CD4-positive, alpha-beta T cell treated with Interleukin-12 subunit alpha and Interleukin-12 subunit beta, for 1 hour (primary cell): ENCODE measurements around the gene KRTAP23-1.

Experiments
- DNase-seq: peaks from one replicate; pipeline ENCODE4 v3.0.0-alpha.2; 2020

Gene KRTAP23-1, protein sequence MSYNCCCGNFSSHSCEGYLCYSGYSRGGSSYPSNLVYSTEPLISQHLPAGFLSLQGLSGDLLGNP

DNA sequence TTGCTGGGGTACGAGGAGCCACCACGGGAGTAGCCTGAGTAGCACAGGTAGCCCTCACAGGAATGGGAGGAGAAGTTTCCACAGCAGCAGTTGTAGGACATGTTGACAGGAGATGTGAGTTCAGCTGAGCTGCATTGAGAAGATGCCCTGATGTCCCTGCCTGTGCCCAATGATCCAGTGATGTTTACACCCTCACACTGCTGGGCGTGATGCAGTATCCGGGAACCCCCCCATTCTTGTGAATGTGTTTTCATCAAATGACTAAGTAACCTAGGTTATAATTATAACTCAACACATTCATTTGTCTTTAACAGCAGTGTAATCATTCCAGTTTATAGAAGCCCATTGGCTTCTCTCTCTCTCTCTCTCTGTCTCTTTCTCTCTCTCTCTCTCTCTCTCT, at the start of gene KRTAP23-1:
Gene KRTAP23-1 (minus strand): TSS at position 101 of the 400 bp plus-strand sequence. CDS start 0 bp downstream, at position 101.
- no peak for DNase-seq

DNA sequence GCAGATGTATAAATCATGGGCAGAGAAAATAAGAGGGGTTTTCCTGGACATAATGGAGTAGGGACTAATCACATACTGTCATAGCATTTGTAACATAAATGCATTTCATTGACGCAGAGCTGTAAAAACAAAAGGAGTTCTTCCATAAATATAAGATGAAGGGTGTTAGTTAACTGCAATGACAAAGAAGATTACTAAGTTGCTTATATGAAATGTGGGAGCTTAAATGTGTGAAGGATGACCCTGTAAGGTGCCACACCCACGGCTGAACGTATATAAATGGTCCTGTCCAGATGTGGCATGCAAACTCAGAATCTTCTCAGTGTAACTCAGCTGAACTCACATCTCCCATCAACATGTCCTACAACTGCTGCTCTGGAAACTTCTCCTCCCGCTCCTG, 47.3 kb upstream of the KRTAP23-1 start, which contains the start of gene KRTAP13-1:
Gene KRTAP13-1 (plus strand): TSS at position 301 of the 400 bp plus-strand sequence. CDS start 56 bp downstream, at position 357.
- no peak for DNase-seq

DNA sequence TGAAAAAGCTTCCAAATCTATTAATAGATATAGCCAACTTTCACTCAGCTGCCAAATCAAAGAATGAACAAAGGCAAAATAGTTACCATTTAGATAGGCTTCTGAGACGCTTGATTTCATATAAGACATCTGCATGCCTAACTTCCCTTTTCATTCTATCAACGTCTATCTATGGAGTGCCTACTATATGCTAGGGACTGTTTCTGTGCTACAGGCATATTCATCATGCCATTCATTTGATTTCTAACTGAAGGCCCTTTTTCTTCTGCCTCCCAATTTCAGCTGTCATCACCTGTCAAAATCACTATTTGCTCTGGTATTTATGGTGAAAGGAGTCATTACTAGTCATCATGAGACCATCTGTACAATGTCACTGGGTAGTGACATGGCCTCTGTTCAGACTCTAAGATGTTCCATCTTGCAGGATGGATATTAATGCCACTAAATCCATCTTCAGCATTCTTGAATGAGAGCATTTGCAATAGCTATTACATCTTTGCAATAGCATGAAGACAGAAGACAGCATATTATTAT, 43.2 kb upstream of the KRTAP23-1 start:
- no peak for DNase-seq

DNA sequence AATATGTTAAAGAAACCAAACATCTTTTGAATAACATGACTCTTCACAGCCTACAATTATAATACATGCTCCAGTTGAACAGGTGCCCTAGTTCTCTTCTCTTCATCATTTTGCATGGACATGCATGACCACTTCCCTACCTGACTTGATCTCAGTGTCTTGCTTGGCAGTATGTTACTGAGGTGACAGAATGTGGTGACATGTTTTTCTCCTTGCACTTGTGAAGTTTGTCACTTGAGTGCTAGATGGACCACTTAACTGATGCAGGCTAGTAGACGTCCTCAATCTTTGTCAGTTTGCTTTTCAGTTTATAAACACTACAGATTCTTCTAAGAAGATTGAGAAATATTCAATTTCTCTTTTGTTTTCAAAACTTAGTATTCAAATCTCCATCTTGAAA, 33.8 kb upstream of the KRTAP23-1 start:
- DNase-seq, result no peak

DNA sequence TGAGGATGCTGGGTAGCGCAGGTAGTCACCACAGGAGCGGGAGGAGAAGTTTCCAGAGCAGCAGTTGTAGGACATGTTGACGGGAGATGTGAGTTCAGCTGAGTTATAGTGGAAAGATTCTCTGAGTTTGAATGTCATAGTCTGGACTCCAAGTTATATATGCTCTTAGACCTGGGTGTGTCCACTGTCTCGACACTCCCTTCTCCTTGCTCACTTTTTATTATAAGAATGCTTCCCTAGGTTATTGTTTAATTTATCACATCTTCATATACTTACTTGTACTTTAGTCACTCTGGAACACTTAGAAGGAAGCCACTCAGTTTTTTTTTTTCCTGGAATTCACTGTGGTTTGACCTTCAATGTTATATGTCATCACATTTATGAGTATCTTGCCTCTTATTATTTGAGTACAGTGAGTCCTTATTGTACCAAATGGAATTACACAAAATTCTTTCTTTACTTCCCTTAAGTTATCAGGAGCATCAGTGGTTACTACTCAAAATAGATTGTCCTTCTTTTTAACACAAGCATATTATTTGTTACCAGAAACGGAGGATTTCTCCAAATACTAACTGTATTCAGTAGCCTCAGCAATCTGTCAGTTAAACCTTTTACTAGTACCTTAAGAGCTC, 23.8 kb upstream of the KRTAP23-1 start, which contains the start of gene KRTAP13-2:
Gene KRTAP13-2 (minus strand): TSS at position 133 of the 632 bp plus-strand sequence. CDS start 58 bp downstream, at position 75.
- DNase-seq, result no peak

DNA sequence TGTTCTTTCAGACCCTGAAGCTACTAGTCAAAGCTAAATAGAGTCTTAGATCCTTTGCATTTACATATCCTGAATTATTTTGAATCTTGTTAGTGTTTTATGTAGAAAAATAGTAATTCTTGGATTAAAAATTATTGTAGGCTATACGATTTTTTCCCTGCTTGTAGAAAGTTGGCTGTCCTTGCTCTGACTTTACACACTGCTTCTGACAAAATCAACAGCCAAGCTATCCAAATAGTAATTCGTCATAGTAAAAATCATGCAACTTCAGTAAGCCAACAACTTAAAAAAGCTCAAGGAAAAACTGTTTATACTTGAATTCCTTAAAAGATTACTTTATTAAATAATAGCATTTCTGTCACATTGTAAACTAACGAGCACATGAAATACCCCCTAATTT, 7.5 kb upstream of the KRTAP23-1 start:
- DNase-seq, result no peak

DNA sequence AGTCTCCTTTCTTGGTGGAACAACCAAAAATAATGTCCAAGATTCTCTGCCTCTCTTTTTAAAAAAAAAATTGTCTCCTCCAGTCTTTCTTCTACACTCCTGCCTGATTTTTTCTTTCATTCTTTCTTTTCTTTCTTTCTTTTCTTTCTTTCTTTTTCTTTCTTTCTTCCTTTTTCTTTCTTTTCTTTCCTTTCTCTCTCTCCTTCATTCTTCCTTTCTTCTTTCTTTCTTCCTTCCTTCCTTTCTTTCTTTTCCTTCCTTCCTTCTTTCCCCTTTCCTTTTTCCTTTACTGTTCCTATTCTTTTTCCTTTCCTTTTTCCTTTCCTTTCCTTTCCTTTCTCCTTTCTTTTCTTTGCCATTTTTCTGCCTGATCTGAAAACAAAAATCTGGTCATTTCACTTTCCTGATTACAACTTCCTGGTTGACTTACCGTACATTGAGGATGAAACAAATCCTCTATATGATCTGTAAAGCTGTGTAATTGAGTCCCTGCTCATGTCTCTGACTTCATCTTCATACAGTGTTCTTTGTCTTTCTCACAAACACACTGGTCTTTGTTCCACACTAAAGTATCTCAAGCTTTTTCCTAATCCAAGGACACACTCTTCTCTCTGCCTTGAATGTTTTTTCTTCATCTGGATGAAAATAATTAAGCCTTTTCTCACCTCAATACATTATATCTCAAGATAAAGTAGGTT, 6.1 kb upstream of the KRTAP23-1 start:
- no peak for DNase-seq

DNA sequence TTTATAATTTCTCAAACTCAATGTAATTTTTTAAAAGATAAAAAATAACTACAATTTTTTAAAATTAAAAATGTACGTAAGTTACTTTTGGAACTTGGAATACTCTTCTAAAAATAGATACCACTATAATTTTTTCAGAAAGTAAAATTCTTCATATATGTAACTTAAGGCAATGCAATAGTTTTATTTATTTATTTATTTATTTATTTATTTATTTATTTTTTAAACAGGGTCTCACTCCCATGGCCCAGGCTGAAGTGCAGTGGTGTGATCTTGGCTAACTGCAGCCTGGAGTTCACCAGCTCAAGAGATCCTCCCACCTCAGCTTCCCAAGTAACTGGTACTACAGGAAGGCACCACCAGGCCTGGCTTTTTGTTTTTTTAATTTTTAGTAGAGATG, 3.1 kb upstream of the KRTAP23-1 start:
- DNase-seq, result no peak

DNA sequence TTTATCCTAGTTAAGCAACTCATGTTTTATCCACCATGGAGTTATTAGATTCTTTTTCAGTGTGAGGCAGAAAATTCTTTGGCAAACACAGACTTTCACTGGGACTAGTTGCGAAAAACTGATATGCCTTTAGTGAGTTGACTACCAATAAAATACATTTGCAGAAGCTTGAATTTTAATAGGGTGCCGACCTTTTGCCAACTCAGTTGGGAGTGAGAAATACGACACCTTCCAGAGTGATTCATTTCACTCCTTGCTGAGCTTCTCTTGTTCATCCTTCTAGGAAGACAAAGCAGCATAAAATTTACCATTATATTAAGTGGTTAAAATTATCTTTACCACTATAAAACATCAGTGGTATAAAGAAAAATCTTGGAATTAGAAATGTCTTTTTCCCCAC, 1.2 kb upstream of the KRTAP23-1 start:
- DNase-seq, result no peak

DNA sequence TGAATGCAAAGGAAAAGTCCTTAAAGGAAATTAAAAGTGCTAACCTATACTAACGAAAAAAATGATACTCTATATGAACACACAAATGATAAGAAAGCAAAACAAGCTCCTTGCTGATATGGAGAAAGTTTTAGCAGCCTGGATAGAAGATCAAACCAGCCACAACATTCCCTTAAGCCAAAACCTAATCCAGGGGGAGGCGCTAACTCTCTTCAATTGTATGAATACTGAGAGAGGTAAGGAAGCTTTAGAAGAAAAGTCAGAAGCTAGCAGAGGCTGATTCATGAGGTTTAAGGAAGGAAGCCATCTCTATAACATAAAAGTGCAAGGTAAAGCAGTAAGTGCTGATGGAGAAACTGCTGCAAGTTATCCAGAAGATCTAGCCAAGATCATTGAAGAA, 3.4 kb downstream of the KRTAP23-1 start:
- no peak for DNase-seq

DNA sequence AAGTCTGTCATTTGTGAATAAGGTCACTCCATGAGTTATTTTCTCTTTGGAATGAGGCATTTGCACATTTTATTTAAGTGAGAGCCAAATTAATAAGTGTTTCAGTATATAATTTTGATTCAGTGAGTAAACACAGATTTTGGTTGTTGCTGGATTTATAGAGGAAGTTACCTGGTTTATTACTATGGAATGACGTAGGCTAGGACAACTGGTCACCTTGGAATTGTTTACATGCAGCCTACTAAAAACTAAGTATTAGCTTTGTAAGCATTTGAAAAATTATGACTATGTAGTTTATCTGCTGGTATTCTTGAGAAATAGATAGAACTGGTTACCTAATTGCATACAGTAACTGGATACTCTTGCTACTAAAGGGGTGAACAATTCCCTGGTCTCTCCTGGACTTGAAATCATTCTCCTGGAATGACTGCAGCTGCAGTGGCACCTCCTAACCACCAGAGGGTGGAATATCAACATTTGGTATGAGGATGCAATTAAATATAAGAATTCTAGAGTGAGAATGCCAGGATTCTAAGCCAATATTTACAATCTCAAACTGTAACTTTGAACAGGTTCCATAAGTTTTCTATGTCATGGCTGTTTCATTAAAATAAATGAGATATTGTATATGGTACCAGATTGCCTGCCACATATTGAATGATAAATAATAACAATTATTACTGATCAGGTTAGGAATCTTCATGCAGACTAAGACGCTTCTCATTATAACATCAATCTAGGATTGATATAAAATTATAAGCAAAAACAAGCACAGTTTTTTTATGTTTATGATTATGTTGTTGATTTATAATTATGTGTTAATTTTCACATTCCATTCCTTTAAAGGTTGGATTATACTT, 7.5 kb downstream of the KRTAP23-1 start:
- DNase-seq, result peak; percentile 22

DNA sequence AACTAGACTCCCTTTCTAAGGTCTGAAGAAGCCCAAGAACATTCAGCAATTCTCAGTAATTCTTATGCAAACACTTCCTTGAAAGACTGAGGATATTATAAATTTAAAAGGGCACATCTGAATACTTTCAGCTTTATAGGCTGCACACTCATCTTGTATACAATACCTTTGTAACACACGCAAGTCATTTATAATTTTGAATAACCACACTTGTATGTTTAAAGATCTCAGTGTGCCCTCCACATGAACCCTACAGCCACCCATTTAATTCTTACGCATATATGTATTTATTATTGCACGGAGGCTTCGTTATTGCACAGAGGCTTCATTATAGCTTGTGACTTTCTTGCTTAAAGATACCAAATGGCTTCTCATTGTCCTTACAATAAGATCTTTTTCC, 9.7 kb downstream of the KRTAP23-1 start:
- no peak for DNase-seq

DNA sequence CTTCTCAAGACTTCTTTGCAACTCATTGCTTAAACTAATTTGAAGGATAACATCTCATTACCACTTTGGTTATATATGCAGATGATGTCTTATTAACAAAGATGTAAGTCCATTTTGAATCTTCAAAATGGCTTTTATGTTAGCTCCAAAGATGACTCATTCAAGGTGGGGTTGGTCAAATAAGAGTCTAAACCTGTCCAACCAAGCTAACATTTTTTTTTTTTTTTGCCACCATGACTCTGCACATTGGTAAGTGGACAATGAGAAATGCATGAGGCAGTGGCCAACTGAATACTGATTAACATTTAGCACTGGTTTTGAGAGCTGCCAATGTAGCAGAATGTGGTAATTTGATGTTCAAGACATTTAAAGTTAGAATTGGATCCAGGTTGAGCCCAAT, 10.6 kb downstream of the KRTAP23-1 start:
- no peak for DNase-seq

DNA sequence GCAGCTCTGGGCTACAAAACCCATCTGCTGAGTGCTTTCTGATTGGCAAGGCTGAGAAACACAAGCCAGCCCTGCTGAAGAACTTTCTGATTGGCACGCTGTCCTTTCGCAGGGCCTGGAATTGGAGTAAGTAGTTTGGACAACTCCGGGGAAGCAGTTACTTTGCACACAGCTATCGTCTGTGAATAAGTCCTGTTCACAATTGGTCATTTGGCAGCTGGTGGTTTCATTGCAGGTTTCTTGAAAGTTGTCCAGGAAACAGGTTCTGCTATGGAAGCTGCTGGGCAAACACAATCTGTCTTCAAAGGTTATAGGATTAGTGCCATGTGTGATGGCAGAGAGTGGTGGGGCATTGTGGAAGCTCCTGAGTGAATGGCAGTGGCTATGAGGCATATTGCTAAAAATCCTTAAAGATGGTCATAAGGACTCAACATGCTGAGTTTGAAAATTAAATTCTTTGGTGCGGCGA, 11.1 kb downstream of the KRTAP23-1 start, which contains the start of gene KRTAP27-1:
Gene KRTAP27-1 (minus strand): TSS at position 419 of the 469 bp plus-strand sequence. CDS start 26 bp downstream, at position 393.
- DNase-seq, result no peak

DNA sequence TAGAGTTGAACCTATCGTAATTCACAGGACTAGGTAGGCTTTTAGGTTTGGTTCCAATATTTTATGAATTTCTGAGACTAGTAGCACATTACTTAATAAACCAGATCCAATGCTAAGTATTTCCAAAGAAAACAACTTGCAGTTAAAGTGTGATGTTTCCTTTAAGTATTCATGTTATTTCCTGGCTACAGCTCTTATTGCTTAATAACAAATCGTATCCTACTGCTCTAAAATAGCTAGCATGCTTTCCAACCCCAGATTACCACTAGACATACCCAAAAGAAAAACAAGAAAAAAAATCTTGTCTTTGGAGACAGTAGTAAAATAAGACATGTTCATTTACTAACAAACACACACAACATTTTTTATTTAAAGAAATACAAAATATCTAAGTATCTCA, 11.8 kb downstream of the KRTAP23-1 start:
- no peak for DNase-seq

DNA sequence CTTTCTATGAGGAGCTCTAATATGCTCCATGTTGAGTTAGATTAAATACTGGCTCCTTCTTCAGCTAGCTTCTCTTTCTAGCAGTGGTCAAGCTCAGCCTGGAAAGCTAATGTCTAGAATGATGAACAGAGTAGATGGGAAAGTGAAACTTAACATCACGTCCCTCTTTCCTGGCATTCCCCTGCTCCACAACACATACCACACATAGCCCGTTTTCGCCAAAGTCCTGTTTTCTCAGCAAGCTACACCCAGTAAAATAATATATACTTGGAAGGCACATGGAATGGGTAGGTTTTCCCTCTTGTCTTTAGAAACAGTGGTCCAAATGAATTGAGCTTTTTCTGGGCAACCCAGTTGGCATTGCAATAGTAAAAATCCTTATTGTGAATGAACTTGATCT, 14.7 kb downstream of the KRTAP23-1 start:
- no peak for DNase-seq

DNA sequence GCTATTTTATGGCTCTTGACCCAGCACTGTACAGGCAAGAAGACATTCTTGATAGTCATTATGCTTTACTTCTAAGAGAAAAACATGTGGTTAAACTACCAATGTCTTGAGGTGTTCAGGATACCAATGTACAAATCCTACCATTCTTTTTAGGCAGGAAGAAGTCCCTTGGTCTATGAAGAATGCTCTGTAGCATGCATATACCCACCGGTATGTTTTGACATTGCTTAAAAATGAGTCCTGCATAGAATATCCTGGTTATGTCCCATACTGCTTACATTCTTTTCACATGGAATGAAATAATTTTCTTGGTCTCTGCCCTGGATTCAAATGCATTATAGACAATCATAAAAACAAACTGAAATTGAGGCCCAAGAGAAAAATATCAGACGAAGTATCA, 15.7 kb downstream of the KRTAP23-1 start:
- DNase-seq, result no peak

DNA sequence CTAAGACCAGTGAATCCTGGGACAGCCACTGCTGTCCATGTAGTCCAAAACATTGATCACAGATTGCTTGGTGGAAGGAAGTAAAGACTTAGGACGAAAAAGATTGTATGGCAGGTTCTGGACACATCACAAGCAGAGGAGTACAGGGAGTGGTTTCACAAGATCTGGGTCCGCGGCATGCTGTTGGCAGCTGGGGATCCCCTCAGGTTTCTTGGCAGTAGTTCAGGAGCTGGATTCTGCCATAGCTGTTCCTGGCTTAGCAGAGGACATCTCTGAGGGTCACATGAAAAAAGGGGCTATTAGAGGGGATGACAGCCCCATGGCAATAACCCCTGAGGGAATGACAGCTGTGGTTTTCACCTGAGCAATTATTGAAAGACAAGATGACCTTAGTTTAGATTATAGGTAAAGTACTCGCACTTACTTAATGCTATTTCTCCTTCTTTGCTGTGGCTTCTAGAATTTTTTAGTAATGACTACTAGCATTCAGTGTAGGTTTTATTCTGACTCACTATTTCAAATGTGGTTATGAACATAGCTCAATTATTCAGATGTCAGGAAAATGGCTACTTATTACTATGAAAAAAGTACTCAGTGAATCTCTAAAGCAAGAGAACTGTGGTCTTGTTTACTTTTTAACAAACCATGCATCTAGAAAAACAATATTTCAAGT, 19.1 kb downstream of the KRTAP23-1 start:
- no peak for DNase-seq

DNA sequence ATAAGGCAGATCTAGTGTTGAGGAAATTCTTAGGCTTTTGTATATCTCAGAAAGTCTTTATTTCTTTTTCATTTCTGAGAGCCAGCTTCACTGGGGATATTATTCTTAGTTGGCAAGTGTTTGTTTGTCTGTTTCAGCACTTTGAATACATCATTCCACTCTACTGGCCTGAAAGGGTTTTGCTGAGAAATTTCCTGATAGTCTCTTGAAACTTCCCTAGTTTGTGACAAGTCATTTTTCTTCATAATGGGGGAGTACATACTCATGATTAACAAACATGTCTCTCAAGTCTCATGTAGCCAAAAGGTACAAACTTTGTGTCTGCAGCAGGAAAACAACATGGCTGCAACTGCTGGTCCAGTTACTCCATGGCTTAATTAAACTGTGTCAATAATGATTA, 22.0 kb downstream of the KRTAP23-1 start:
- no peak for DNase-seq

DNA sequence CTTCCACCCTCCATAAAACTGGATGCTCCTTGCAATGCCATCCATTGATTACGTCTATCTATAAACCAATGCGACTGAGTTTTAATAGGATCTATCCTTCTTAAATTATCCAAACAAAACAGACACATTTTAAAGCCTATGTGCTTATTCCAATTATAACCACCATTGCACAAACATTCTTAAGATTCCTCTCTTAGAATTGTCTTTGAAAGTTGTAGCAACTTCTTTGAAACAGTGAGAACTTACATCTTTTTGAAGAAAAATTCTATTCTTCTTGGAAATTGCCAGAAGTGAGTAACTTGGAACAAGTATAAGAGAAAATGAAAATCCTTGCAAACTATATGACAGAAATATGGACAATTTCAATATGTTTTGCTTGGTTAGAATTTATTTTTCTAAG, 28.2 kb downstream of the KRTAP23-1 start, which contains the start of gene KRTAP26-1:
Gene KRTAP26-1 (minus strand): TSS at position 101 of the 400 bp plus-strand sequence. CDS start 280 bp downstream, outside the sequence.
- DNase-seq, result no peak

DNA sequence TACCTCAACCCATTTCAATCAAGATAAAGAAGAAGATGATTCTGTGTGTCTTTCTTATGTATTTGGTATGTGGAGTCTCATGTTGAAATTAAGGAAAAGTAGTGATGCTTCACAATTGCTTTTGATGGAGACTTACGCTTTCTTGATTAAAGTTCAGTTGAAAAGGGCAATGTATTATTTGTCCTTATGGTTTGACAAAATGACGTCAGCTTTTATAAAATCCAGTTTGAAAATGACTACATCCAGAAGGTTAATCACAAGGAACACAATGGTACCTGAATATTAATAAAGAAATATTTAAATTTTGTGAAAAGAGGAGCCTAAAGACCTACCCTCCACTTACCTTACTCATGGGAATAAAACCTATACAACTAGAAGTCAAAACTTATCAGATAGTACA, 32.7 kb downstream of the KRTAP23-1 start:
- no peak for DNase-seq

DNA sequence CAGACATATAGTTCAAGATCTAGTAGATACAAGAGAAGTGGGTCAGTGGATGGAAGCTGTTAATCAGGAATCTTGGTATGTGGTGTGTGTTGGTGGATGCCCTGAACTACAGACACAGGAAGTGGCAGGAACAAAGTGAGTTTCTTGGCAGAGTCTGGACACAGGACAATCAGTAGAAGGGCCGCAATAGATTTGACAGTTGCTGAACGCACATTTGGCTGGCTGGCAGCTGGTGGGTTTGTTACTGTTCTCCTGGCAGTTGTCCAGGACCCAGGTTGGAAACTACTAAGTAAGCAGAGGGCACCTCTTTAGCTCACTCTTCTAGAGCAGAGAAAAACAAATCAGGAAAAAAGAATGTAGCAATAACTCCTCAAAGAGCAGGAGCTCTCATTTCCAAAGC, 41.5 kb downstream of the KRTAP23-1 start:
- no peak for DNase-seq
